ENCODE measurements around the gene PCDHB1.
"Not testable (repeated sequence)": the region's sequence is repeated elsewhere in the genome, so short reads cannot be mapped to it uniquely, and the experiment has no call there.

PCDHB1 gene

DNA sequence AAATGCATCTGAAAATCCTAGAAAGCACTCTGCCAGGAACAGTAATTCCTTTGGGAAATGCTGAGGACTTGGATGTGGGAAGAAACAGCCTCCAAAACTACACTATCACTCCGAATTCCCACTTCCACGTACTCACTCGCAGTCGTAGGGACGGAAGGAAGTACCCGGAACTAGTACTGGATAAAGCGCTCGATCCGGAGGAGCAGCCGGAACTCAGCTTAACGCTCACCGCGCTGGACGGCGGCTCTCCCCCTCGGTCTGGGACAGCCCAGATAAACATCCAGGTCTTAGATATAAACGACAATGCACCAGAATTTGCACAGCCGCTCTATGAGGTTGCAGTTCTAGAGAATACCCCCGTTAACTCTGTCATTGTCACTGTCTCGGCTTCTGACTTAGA, 49.9 kb downstream of the PCDHB1 start:
- H3K4me3 ChIP-seq (ENCODE audit: severe bottlenecking) = peak overlapping the region; percentile 13

GRCh38 chr5:141102070-141102469, 50.9 kb downstream of the PCDHB1 start:
- peaks cover 38% of the 10 kb centered on the region for H3K27me3 ChIP-seq (ENCODE audit: insufficient read depth, poor library complexity, severe bottlenecking)
- H3K27ac ChIP-seq (ENCODE audit: poor library complexity, severe bottlenecking); H3K4me1 ChIP-seq (ENCODE audit: insufficient read depth, poor library complexity, severe bottlenecking); H3K4me3 ChIP-seq (ENCODE audit: severe bottlenecking); H3K9me3 ChIP-seq (ENCODE audit: severe bottlenecking); ATAC-seq (ENCODE audit: low read depth); DNase-seq (ENCODE audit: low spot score); H3K36me3 ChIP-seq (ENCODE audit: low read depth): not testable (repeated sequence)

More for the DNA sequence above, 49.9 kb downstream of the PCDHB1 start:
- TF ChIP-seq, protein P1, sequence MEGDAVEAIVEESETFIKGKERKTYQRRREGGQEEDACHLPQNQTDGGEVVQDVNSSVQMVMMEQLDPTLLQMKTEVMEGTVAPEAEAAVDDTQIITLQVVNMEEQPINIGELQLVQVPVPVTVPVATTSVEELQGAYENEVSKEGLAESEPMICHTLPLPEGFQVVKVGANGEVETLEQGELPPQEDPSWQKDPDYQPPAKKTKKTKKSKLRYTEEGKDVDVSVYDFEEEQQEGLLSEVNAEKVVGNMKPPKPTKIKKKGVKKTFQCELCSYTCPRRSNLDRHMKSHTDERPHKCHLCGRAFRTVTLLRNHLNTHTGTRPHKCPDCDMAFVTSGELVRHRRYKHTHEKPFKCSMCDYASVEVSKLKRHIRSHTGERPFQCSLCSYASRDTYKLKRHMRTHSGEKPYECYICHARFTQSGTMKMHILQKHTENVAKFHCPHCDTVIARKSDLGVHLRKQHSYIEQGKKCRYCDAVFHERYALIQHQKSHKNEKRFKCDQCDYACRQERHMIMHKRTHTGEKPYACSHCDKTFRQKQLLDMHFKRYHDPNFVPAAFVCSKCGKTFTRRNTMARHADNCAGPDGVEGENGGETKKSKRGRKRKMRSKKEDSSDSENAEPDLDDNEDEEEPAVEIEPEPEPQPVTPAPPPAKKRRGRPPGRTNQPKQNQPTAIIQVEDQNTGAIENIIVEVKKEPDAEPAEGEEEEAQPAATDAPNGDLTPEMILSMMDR (IDR thresholded peaks at IDR 0.05; ENCODE audit: poor library complexity, severe bottlenecking) = no peak
- DNase-seq (ENCODE audit: low spot score) (no peak), ATAC-seq (ENCODE audit: low read depth) (no peak)
- H3K27me3 ChIP-seq (ENCODE audit: insufficient read depth, poor library complexity, severe bottlenecking) = peaks cover 38% of the 10 kb centered on the region
- no peaks in the 10 kb centered on the region for H3K36me3 ChIP-seq (ENCODE audit: low read depth)
- no peaks in the 10 kb centered on the region for H3K4me1 ChIP-seq (ENCODE audit: insufficient read depth, poor library complexity, severe bottlenecking)
- peaks cover 3% of the 10 kb centered on the region for H3K9me3 ChIP-seq (ENCODE audit: severe bottlenecking)
- H3K27ac ChIP-seq (ENCODE audit: poor library complexity, severe bottlenecking) = no peak overlapping the region

GRCh38 chr5:141102471-141102870, 51.3 kb downstream of the PCDHB1 start:
- not testable (repeated sequence) for ATAC-seq (ENCODE audit: low read depth); H3K9me3 ChIP-seq (ENCODE audit: severe bottlenecking); DNase-seq (ENCODE audit: low spot score); H3K4me1 ChIP-seq (ENCODE audit: insufficient read depth, poor library complexity, severe bottlenecking); H3K36me3 ChIP-seq (ENCODE audit: low read depth); H3K27ac ChIP-seq (ENCODE audit: poor library complexity, severe bottlenecking); H3K4me3 ChIP-seq (ENCODE audit: severe bottlenecking)
- H3K27me3 ChIP-seq (ENCODE audit: insufficient read depth, poor library complexity, severe bottlenecking) = peaks cover 38% of the 10 kb centered on the region

- no peak overlapping the region for H3K27ac ChIP-seq (ENCODE audit: poor library complexity, severe bottlenecking)
- ATAC-seq (ENCODE audit: low read depth) (no peak), DNase-seq (ENCODE audit: low spot score) (no peak)
- TF ChIP-seq, protein P1 (IDR thresholded peaks at IDR 0.05; ENCODE audit: poor library complexity, severe bottlenecking) = no peak
- peaks cover 29% of the 10 kb centered on the region for H3K27me3 ChIP-seq (ENCODE audit: insufficient read depth, poor library complexity, severe bottlenecking)
- no peak overlapping the region for H3K4me3 ChIP-seq (ENCODE audit: severe bottlenecking)
- no peaks in the 10 kb centered on the region for H3K4me1 ChIP-seq (ENCODE audit: insufficient read depth, poor library complexity, severe bottlenecking)
- no peaks in the 10 kb centered on the region for H3K36me3 ChIP-seq (ENCODE audit: low read depth)
- peaks cover 3% of the 10 kb centered on the region for H3K9me3 ChIP-seq (ENCODE audit: severe bottlenecking)
Measured at GRCh38 chr5:141105350-141105749, 54.2 kb downstream of the PCDHB1 start.
